GM21723 (cell line): ENCODE measurements around the gene TMEM98.
"Not testable (repeated sequence)": the region's sequence is repeated elsewhere in the genome, so short reads cannot be mapped to it uniquely, and the experiment has no call there.

ENCODE experiments used
- ATAC-seq: cut with Tn5 transposase; IDR thresholded peaks from one replicate; pipeline ENCODE4 v1.9.1; 2021; ENCODE audit warnings: mild to moderate bottlenecking, moderate library complexity; ENCODE audit not compliant: unreplicated experiment

Gene TMEM98

DNA sequence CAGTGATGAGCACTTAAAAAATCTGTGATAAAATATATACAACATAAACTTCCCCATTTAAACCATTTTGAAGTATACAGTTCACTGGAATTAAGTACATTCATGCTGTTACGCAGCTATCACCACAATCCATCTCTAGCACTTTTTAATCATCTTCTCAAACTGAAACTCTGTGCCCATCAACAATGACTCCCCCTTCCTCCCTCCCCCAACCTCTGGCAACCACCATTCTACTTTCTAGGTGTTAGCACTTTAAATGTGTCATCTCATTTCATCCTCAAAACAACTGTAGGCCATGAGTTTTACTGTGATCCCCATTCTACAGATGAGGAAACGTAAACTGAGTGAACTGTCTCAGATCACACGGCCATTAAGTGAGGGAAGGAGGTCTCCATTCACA, 13.8 kb upstream of the TMEM98 start:
- ATAC-seq = no peak

DNA sequence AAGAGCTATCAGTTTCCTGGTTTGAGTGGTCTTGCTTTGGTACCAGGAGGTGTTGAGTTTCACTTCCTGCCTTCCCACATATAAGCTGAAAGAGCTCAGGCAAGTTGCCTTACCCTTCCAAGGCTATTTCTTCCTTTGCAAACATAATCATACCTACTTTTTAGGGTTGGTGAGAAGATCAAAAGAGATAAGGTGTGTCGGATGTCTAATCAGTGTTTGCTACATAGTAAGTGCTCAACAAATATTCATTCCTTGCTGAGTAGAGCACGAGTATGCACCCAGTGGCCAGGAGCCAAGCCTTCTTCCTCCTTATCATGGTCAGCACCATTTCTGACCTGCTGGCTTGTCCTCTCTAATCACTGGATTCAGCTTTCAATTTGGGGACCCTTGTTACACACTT, 12.7 kb upstream of the TMEM98 start:
- no peak for ATAC-seq

DNA sequence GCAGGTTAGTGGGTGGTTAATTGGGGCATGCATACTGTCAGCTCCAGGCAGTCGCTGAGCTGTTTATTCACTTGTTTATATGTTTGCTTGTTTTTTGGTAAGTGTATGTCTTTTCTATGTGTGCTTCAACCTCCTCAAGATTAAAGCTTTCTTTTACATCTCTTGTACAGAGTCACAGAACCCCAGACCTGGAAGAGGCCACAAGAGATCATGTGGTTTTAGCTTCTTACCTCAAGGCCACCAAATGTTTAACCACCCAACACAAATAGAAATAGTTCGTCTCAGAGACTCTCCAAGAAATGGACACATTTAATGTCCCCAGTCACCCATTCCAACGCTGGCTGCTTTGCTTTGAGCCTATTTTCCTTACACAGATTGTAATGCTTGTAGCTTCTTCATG, 11.8 kb upstream of the TMEM98 start:
- ATAC-seq = no peak

DNA sequence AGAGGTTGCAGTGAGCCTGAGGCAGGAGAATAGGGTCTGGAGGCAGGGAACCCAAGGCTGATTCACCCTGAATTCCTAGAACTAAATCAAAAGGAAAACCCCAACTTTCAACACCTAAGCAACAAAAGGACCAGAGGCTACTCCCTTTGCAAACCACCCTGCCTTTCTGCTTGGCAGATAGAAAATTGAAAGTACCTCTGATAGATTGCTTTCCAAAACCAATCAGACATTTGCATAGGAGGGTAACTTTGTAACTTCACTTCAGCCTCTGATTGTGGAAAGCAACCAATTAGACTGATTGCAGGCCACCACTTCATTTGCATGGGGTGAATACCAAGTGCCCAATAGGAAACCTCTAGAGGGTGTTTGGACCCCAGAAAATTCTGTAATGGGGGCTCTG, 10.9 kb upstream of the TMEM98 start:
- ATAC-seq = no peak

DNA sequence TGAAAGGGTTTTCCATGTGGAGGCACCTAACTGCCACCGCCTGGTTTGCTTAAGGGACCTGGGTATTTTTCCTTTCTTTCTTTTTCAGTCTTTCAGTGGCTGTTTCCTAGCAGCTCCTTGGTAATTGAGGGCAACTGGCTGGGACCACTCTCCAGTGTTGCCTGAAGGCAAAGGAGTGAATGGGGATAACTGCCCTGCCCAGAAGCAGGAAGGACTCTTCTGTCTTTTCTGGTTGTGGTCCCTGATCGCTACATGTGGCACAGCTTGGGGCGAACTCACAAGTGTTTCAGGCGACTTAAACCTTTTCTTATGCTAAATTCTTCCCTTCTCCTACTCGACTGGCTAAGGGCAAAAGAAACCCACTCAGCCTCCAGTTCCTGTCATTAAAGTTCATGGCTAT, 10.1 kb upstream of the TMEM98 start:
- ATAC-seq = no peak

DNA sequence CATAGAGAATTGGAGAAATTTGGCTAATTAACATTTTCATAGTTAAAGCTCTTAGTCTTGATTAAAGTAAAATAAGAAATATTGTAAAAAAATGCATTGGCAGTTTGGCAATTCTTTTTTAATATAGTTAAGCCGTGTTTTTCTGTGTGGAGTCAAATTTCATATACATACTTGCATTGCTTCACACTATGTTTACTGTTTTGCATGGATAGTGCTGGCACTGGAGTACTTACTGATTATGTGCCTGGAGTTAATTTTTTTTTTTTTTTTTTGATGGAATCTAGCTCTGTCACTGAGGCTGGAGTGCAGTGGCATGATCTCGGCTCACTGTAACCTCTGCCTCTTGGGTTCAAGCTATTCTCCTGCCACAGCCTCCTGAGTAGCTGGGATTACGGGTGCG, 8.1 kb upstream of the TMEM98 start:
- not testable (repeated sequence) for ATAC-seq

DNA sequence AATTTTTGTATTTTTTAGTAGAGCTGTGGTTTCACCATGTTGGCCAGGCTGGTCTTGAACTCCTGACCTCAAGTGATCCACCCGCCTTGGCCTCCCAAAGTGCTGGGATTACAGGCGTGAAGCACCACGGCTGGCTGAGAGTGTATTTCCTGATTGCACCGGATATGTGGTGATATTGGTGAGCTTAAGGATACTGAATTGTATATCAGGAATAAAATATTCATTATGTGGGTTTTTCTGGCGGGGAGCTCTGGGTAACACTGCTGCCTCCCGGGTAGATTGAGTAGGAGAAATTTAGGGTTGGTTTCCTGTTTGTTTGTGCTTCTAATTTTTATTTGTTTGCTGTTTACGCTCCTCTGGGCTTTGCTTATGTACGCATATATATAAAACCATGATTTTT, 7.7 kb upstream of the TMEM98 start:
- no peak for ATAC-seq

DNA sequence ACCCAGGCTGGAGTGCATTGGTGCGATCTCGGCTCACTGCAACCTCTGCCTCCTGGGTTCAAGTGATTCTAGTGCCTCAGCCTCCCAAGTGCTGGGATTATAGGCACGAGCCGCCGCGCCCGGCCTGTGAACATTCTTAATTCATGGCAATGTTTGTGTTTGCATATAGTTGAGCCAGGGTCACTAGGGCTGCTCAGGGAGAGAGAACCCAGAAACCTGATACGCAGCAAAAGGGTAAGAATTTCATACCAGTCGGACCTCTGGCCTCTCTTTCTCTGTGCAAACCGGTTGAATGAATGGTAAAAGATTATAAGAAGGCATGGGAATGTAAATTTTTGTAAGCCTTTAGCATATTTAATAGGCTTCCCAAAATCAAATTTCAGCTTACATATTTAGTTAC, 6.9 kb upstream of the TMEM98 start:
- no peak for ATAC-seq

DNA sequence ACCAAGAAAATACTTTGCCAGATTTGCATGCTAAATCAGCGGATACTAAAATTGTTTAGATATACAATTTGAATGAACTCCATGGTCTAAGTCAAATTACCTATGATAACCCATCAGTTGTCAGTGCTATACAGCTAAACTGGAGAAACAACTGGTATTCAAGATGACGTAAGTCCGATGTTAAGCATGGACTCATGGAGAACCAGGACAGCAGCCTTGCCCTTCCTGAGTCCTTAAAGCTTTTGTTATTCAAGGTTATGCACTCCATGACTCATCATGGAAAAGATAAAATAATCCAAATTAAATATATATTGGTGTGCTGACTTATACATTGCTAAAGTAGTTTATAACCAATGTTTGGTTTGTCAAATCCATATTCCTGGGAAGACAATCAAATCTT, 4.0 kb upstream of the TMEM98 start:
- ATAC-seq = not testable (repeated sequence)

DNA sequence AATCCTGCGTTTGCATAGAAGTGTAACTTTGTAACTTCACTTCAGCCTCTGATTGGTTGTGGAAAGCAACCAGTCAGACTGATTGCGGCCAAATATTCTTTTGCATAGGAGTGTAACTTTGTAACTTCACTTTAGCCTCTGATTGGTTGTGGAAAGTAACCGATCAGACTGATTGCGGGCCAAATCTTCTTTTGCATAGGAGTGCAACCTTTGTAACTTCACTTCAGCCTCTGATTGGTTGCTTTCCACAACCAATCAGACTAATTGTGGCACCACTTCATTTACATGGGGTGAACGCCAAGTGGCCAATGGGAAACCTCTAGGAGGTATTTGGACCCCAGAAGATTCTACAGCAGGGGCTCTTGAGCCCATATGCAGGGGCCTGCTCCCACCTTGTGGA, 1.8 kb upstream of the TMEM98 start:
- ATAC-seq = no peak

DNA sequence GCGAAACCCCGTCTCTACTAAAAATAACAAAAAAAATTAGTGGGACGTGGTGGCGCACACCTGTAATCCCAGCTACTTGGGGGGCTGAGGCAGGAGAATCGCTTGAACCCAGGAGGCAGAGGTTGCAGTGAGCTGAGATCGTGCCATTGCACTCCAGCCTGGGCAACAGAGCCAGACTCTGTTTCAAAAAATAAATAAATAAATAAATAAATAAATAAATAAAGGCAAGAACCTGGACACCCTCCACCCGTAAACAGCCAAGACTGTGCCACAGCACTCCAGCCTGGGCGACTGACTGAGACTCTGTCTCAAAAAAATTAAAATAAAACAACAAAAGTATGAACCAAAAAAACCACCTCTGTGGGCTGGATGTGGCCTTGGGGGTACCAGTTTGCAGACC, 1.2 kb upstream of the TMEM98 start:
- ATAC-seq = not testable (repeated sequence)

DNA sequence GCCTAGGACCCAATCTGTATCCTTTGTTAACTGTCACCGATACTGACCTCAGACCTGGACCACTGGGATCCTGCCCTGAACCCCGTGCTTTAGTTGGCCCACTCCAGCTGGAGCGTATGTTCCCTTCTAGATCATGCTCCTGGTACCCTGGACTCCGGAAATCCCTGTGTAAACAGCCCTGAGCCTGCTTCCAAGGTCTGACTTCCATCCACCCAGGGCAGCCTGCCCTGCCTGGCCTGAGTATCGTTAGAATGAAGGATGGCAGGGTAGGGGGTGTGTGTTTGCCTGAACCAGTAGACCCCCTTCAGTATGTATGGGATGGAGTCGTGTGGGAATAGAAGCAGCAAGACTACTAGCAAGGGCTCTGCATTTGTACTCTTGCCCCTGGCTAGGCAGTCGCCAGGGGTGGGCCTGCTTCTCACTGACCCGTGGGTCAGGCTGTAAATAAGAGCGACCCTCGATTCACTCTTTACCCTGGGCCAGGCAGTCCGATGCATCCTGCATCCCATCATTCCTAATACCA, 691 bp upstream of the TMEM98 start:
- no peak for ATAC-seq

DNA sequence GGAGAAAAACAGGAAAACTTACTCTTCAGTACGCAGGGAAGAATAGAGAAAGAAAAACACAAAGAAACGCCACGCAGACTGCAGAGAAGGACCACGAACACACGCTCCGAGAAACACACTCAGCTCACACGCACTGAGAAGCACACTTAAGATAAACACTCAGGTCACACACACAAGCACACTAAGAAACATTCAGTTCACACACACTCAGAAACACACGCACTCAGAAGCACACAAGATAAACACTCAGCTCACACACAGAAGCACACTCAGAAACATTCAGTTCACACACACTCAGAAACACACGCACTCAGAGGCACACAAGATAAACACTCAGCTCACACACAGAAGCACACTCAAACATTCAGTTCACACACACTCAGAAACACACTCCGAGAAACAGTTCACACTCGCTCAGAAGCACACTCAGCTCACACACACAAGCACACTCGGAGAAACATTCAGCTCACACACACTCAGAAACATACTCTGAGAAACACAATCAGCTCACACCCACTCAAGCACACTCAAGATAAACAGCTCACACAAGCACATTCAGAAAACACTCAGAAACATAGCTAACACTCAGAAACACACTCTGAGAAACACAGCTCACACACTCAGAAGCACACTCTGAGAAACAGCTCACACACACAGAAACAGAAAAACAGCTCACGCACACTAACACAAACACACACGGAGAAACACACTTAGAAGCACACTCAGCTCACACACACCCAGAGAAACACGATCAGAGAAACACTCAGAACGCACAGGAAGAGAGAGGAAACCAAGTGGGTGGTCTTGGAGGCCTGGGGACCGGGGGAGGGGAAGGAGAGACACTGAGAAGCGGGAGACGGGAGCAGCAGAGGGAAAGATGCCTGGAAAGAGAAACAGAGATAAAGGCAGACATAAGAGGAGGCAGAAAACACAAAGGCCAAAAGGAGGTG, 908 bp downstream of the TMEM98 start:
- no peak for ATAC-seq

DNA sequence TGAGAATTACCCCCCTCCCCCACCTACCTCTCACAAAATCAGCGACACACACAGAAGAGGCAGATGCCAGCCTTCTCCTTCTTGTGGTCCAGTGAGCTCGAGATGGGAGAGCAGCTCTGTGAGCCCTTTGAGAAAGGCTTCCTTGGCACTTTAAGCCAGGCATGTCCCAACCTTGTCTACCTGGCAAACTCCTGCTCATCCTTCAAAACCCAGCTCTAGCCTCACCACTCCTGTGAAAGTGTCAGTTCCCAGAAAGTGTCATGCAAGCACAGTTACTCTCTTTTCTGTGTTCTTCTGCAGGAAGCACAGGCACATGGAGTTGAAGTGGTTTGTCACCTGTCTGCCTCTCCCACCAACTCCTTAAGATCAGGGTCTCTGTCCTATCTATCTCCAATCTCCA, 1.6 kb downstream of the TMEM98 start:
- ATAC-seq = no peak

DNA sequence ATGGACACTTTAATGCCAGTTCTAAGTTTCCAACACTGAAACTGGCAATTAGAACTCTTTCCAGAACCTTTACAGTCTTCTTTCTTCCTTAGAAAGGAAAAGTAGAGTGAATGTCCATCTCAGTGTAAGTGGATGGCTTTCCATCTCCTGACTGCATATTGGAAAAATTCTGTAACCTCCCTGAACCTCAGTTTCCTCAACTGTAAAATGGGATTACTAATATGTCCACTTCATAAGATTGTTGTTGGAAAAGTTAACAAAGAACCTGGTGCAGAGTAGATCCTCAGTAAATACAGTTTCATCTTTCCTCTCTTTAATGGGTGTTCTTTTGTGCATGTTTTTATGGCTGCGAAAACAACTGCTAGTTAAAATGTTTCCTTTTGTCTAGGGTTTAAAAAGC, 2.6 kb downstream of the TMEM98 start:
- no peak for ATAC-seq

DNA sequence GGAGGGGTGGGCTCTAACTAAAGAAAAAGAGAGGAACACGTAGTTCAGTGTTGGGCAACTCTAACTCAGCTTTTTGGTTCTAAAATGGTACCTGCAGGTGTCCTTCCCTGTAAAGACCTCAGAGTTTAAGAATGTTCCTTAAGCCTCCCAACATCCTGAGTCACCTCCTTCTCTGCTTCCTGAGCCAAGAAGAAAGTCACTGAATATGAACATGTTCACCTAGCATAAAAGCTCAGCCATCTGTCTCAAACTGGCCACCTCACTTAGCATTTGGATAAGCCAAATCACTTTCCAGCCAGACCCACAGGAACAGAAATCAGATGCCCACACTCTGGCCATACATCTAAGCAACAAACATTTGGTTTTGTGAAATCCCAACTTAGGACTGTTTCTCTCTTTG, 3.7 kb downstream of the TMEM98 start:
- ATAC-seq = no peak

DNA sequence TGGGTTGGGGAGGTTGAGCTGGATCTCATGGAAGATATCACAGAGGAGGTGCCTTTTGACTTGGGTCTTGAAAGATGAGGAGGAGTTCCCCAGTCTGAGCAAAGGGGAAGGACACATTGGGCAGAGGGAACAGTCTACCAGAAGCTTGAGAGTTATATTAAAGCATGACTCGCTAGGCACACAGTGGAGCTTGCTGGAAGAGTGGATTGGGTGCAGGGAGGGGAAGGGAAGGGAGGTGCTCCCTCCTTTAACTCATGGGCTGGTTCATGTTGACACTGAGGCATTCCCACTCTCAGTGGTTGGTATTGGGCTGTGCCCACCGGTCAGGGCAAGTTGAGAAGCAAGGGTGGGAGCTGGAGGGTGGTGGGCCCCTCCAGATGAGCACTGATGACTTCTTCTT, 5.9 kb downstream of the TMEM98 start:
- no peak for ATAC-seq

DNA sequence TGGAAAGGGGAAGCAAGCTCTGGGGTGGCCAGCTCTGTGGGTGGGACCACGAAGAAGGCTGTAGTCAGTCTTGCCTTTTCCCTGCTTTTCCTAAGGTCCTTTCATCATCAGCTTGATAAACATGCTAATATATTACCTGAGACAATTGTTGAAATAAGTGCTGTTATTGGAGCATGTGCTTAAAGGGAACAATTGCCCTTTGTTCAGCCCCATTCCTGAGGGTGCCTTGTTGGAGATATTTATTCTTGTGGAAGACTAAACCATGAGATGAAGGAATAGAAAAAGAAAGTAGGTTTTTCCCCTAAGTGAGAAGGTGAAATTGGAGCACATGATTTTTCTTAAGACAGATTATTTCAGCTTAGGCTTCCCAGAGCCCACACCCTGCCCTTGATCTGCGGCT, 7.8 kb downstream of the TMEM98 start:
- ATAC-seq = no peak

DNA sequence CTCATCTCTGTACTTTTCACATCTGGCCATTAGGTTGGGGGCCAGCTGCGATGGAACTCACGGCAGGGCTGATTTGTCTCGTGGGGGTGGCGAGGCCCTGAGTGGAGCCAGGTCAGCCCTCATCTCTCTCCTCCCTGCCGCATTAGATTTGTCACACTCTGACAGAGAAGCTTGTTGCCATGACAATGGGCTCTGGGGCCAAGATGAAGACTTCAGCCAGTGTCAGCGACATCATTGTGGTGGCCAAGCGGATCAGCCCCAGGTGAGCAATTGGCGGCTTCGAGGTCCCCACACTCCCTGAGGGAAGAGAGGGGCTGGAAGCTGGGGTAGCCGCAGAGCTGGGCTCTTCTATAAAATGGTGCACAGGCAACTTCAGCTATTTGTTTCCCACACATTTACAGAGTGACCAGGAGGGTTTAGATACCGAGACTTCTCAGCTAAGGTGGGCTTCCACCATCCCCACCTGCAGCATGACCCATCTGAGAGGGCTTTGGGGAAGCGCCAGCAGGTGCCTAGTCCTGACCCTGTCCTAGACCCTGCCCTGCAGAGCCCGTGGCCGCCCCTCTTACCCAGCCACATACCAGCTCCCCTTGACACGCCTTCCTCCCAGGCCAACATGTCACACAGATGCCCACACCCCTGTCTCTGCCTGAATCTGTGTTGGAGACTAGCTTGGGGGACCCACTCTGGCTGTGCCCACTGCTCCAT, 8.4 kb downstream of the TMEM98 start:
- ATAC-seq = no peak

DNA sequence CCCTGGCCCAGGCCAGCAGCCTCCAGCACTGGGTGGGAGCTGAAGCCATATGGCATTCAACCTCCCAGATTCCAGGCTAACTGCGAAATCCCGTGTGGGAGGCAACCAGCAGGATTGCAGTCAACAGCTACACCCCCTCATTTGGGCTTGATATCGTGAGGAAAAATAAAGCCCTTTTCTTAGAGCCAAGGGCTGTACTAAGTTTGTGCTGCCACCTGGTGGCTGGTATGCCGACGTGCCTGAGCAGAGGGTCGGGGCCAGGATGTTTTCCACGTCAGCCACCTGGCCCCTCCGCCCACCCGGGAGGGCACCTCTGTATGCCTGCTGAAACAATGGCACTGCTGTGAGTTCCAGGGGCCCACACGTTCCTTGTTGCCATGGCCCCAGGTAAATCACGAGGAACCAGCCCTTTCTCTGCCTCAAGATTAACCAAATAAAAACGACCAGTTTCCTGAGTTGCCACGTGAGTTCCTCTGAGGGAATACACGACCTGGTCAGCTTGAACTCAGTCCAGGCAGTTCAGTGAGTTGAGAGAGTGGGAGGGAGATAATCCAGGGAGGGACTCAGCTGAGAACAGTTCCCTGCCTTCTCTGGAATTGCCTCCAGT, 9.0 kb downstream of the TMEM98 start:
- ATAC-seq = no peak

DNA sequence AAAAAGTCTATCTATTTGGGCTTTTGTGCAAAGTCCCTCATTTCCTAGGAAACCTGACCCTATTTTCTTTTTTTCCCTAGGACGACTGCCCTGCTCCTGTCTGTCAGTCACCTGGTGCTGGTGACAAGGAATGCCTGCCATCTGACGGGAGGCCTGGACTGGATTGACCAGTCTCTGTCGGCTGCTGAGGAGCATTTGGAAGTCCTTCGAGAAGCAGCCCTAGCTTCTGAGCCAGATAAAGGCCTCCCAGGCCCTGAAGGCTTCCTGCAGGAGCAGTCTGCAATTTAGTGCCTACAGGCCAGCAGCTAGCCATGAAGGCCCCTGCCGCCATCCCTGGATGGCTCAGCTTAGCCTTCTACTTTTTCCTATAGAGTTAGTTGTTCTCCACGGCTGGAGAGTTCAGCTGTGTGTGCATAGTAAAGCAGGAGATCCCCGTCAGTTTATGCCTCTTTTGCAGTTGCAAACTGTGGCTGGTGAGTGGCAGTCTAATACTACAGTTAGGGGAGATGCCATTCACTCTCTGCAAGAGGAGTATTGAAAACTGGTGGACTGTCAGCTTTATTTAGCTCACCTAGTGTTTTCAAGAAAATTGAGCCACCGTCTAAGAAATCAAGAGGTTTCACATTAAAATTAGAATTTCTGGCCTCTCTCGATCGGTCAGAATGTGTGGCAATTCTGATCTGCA, 12.9 kb downstream of the TMEM98 start:
- no peak for ATAC-seq
